Measurements from ENCODE around the gene NMNAT3. TPM values are rescaled to one million over a fixed set of nuclear protein-coding genes. Genes with fewer than 3 reads are reported as not detected.

Gene NMNAT3
- polyA plus RNA-seq, 2 of the 4 experiments (the other 2 are of a cell fraction), result 1.2 to 2.9 TPM

DNA sequence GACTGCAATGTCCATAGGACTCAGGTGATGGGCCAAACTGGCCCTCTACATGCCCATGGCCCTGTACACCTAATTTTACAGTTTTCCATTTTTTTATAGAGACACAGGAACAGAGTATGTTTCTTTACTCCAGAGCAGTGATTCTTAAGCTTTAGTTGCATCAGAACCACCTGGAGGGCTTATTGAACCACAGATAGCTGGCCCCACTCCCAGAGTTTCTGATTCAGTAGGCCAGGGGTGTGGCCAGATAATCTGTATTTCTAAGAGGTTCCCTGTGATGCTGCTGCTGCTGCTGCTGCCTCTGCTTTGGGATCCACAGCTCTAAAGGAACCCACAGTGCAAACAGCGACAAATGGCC is 143.3 kb downstream of the NMNAT3 start:
- Histone ChIP-seq H3K4me1 (0 out of 3 replicates have a peak, but pooled peaks cover 9% of the 10 kb centered on the region), H3K4me2 (no peak overlapping the region; the same call in 2 of the 3 replicates), H3K27ac (peak overlapping the region in 1 of 2 experiments; percentile 64; a peak in 2 of 6 replicates), H3K4me3 (no peak overlapping the region), H3K9me3 (no peaks in the 10 kb centered on the region)
- ChIA-PET POLR2A (no interaction called here), CTCF (interaction anchor here (1.4 kb wide), 1 partner anchor 28 kb away, joined by 3 read pairs; no protein-coding TSS in a partner anchor)
- TF ChIP-seq KDM1A (IDR thresholded peaks at IDR 0.05; ENCODE audit: low read depth) (no peak), MAFK (IDR thresholded peaks at IDR 0.05; ENCODE audit: partially characterized antibody) (no peak), HOXB13 (CRISPR knock-in tag; IDR thresholded peaks at IDR 0.05; ENCODE audit: low read depth) (no peak), CHD4 (IDR thresholded peaks at IDR 0.05; ENCODE audit: borderline replicate concordance) (no peak), RFX5 (IDR thresholded peaks at IDR 0.05) (no peak), ZNF302 (CRISPR knock-in tag; IDR thresholded peaks at IDR 0.05) (no peak), TP53 (CRISPR knock-in tag; IDR thresholded peaks at IDR 0.05) (no peak), SMC3 (IDR thresholded peaks at IDR 0.05) (no peak)
- TF ChIP-seq, protein P1, sequence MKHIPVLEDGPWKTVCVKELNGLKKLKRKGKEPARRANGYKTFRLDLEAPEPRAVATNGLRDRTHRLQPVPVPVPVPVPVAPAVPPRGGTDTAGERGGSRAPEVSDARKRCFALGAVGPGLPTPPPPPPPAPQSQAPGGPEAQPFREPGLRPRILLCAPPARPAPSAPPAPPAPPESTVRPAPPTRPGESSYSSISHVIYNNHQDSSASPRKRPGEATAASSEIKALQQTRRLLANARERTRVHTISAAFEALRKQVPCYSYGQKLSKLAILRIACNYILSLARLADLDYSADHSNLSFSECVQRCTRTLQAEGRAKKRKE (CRISPR knock-in tag; IDR thresholded peaks at IDR 0.05; ENCODE audit: low read depth), result no peak
- TF ChIP-seq, protein P2, sequence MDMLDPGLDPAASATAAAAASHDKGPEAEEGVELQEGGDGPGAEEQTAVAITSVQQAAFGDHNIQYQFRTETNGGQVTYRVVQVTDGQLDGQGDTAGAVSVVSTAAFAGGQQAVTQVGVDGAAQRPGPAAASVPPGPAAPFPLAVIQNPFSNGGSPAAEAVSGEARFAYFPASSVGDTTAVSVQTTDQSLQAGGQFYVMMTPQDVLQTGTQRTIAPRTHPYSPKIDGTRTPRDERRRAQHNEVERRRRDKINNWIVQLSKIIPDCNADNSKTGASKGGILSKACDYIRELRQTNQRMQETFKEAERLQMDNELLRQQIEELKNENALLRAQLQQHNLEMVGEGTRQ (IDR thresholded peaks at IDR 0.05), result no peak
- TF ChIP-seq, protein P3, sequence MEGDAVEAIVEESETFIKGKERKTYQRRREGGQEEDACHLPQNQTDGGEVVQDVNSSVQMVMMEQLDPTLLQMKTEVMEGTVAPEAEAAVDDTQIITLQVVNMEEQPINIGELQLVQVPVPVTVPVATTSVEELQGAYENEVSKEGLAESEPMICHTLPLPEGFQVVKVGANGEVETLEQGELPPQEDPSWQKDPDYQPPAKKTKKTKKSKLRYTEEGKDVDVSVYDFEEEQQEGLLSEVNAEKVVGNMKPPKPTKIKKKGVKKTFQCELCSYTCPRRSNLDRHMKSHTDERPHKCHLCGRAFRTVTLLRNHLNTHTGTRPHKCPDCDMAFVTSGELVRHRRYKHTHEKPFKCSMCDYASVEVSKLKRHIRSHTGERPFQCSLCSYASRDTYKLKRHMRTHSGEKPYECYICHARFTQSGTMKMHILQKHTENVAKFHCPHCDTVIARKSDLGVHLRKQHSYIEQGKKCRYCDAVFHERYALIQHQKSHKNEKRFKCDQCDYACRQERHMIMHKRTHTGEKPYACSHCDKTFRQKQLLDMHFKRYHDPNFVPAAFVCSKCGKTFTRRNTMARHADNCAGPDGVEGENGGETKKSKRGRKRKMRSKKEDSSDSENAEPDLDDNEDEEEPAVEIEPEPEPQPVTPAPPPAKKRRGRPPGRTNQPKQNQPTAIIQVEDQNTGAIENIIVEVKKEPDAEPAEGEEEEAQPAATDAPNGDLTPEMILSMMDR (IDR thresholded peaks at IDR 0.05), result no peak
- 92% methylated on average over 1 of the region's 1 CpG for WGBS (ENCODE audit: missing lambda C conversion rate)
- ATAC-seq (no peak), DNase-seq (ENCODE audit: low read depth in 1 of 2, low spot score in 1 of 2) (no peak), FAIRE-seq (no peak)

DNA sequence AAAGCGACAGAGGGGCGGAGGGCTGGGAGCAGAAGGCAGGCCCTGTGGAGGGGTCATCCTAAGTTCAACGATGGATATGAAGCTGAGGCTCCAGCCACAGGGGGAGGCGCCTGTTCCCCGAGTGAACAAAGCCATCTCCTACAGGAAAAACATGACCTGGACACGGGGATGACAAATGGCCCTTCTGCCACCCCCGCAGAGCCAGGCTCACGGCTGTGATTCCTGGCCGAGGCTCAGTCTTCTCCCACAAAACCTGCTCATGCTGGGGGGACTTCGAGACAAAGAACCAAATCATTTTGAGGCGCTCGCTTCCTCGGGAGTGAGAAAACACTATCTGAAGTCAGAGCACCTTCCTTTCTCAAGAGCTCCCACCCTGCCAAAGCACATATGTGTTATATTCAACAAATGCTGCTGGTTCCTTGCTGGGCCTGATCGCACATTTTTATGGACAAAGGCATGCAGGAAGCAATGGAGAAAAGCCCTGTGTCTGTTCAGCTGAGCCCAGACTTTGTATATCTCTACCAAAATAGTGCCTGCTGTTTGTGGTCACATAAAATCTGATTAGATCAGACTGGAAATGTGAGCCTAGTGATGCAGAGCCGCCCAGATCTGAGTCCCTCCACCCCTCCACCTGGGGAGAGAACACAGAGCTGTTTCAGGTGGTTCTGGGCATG is 143.9 kb downstream of the NMNAT3 start:
- FAIRE-seq, result no peak
- Histone ChIP-seq H3K4me3 (no peak overlapping the region), H3K27ac (peak overlapping the region in 1 of 2 experiments; percentile 64; a peak in 2 of 6 replicates), H3K4me2 (no peak overlapping the region; the same call in 2 of the 3 replicates), H3K9me3 (no peaks in the 10 kb centered on the region), H3K4me1 (0 out of 3 replicates have a peak, but pooled peaks cover 9% of the 10 kb centered on the region)
- DNase-seq (ENCODE audit: low read depth in 1 of 2, low spot score in 1 of 2), result no peak
- ChIA-PET CTCF (no interaction called here), POLR2A (no interaction called here)
- 71% methylated on average over 15 of the region's 15 CpGs for WGBS (ENCODE audit: missing lambda C conversion rate)
- ATAC-seq, result no peak
- TF ChIP-seq, protein P4, sequence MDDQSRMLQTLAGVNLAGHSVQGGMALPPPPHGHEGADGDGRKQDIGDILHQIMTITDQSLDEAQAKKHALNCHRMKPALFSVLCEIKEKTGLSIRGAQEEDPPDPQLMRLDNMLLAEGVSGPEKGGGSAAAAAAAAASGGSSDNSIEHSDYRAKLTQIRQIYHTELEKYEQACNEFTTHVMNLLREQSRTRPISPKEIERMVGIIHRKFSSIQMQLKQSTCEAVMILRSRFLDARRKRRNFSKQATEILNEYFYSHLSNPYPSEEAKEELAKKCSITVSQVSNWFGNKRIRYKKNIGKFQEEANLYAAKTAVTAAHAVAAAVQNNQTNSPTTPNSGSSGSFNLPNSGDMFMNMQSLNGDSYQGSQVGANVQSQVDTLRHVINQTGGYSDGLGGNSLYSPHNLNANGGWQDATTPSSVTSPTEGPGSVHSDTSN (IDR thresholded peaks at IDR 0.05), result no peak
- no peak for TF ChIP-seq GATA3 (IDR thresholded peaks at IDR 0.05; ENCODE audit: borderline replicate concordance)
- no peak for TF ChIP-seq FOSB (CRISPR knock-in tag; IDR thresholded peaks at IDR 0.05)
- TF ChIP-seq EHF (CRISPR knock-in tag; IDR thresholded peaks at IDR 0.05), result no peak
- TF ChIP-seq ESRRA (IDR thresholded peaks at IDR 0.05; ENCODE audit: borderline replicate concordance, low read length), result no peak
- TF ChIP-seq CBX8 (IDR thresholded peaks at IDR 0.05), result no peak
- TF ChIP-seq KDM5A (IDR thresholded peaks at IDR 0.05), result no peak
- TF ChIP-seq FOSL2 (IDR thresholded peaks at IDR 0.05), result no peak
- no peak for TF ChIP-seq FOSL2 (CRISPR knock-in tag; IDR thresholded peaks at IDR 0.05)
- TF ChIP-seq, protein P3 (IDR thresholded peaks at IDR 0.05), result no peak
- no peak for TF ChIP-seq HDAC2 (IDR thresholded peaks at IDR 0.05)
- TF ChIP-seq, protein P5, sequence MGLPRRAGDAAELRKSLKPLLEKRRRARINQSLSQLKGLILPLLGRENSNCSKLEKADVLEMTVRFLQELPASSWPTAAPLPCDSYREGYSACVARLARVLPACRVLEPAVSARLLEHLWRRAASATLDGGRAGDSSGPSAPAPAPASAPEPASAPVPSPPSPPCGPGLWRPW (IDR thresholded peaks at IDR 0.05), result no peak
- TF ChIP-seq HOXB5 (CRISPR knock-in tag; IDR thresholded peaks at IDR 0.05), result no peak
- TF ChIP-seq NPAS2 (CRISPR knock-in tag; IDR thresholded peaks at IDR 0.05; ENCODE audit: borderline replicate concordance), result no peak

All from A549 (cell line).